HepG2 (cell line): Measurements from ENCODE around the gene TRMT112. TPM values are rescaled to one million over a fixed set of nuclear protein-coding genes. Genes with fewer than 3 reads are reported as not detected.

Experiments used
- AGO1 ChIP-seq: fragments of 200-400 bp; formaldehyde crosslinking; IDR thresholded peaks from 2 replicates; pipeline ENCODE4 v1.6.1; 2017; ENCODE audit warnings: mild to moderate bottlenecking, low read depth, low read length, moderate library complexity; ENCODE audit not compliant: poor library complexity, severe bottlenecking
- BCL6 ChIP-seq: IDR thresholded peaks from 2 replicates; pipeline ENCODE4 v1.6.1; 2016; ENCODE audit warnings: missing genetic modification reagents, missing compliant biosample characterization
- BRF2 ChIP-seq: sonication (generic); formaldehyde crosslinking; IDR thresholded peaks from 2 replicates; pipeline ENCODE4 v1.8.1; 2022; ENCODE audit warnings: mild to moderate bottlenecking, missing genetic modification reagents
- DDIT3 ChIP-seq: sonication (generic); formaldehyde crosslinking; IDR thresholded peaks from 2 replicates; pipeline ENCODE4 v1.4.0; 2020; ENCODE audit warnings: mild to moderate bottlenecking, missing genetic modification reagents
- FOXK1 ChIP-seq: sonication (generic); formaldehyde crosslinking; IDR thresholded peaks from 2 replicates; pipeline ENCODE4 v1.4.0; 2020; ENCODE audit warnings: low read depth, missing genetic modification reagents, borderline replicate concordance
- HNRNPL ChIP-seq: fragments of 200-400 bp; formaldehyde crosslinking; IDR thresholded peaks from 2 replicates; pipeline ENCODE4 v1.6.1; 2017; ENCODE audit warnings: mild to moderate bottlenecking, low read depth, low read length
- HOMEZ ChIP-seq: IDR thresholded peaks from 2 replicates; pipeline ENCODE4 v1.6.1; 2016; ENCODE audit warnings: low read depth
- MEIS1 ChIP-seq: sonication (generic); formaldehyde crosslinking; IDR thresholded peaks from 2 replicates; pipeline ENCODE4 v1.9.0; 2021; ENCODE audit warnings: mild to moderate bottlenecking, missing genetic modification reagents, moderate library complexity, borderline replicate concordance
- NR2F1 ChIP-seq, 2 experiments: fragments of 450-650 bp in 1 of 2; formaldehyde crosslinking in 1 of 2; IDR thresholded peaks; 2 replicates each; pipeline versions ENCODE4 v1.5.0 to v1.6.1; 2016 to 2020; ENCODE audit warnings: mild to moderate bottlenecking in 1 of 2, missing compliant biosample characterization in 1 of 2, missing genetic modification reagents in 1 of 2, moderate library complexity in 1 of 2
- POGZ ChIP-seq: sonication (generic); formaldehyde crosslinking; IDR thresholded peaks from 2 replicates; pipeline ENCODE4 v1.4.0; 2020; ENCODE audit warnings: mild to moderate bottlenecking, missing genetic modification reagents
- PRDM4 ChIP-seq: sonication (generic); formaldehyde crosslinking; IDR thresholded peaks from 2 replicates; pipeline ENCODE4 v1.9.0; 2021; ENCODE audit warnings: missing genetic modification reagents, borderline replicate concordance
- SALL2 ChIP-seq: sonication (generic); formaldehyde crosslinking; IDR thresholded peaks from 2 replicates; pipeline ENCODE4 v1.8.1; 2023; ENCODE audit warnings: mild to moderate bottlenecking, missing genetic modification reagents, inconsistent platforms
- TERF1 ChIP-seq: sonication (generic); formaldehyde crosslinking; IDR thresholded peaks from 2 replicates; pipeline ENCODE4 v1.8.0; 2022; ENCODE audit warnings: mild to moderate bottlenecking, missing genetic modification reagents, moderate library complexity
- YEATS2 ChIP-seq: sonication (generic); formaldehyde crosslinking; IDR thresholded peaks from 2 replicates; pipeline ENCODE4 v1.4.0; 2020; ENCODE audit warnings: missing genetic modification reagents, borderline replicate concordance
- ZNF574 ChIP-seq: sonication (generic); formaldehyde crosslinking; IDR thresholded peaks from 2 replicates; pipeline ENCODE4 v1.4.0; 2020; ENCODE audit warnings: missing genetic modification reagents
- ZNF672 ChIP-seq: sonication (generic); formaldehyde crosslinking; IDR thresholded peaks from 2 replicates; pipeline ENCODE4 v1.8.1; 2022; ENCODE audit warnings: missing genetic modification reagents
- ZNF674 ChIP-seq: sonication (generic); formaldehyde crosslinking; IDR thresholded peaks from 2 replicates; pipeline ENCODE4 v1.5.0; 2020; ENCODE audit warnings: low read depth, mild to moderate bottlenecking, missing genetic modification reagents
- ZNF788 ChIP-seq: sonication (generic); formaldehyde crosslinking; IDR thresholded peaks from 2 replicates; pipeline ENCODE4 v1.5.0; 2020; ENCODE audit warnings: mild to moderate bottlenecking, missing genetic modification reagents, borderline replicate concordance
- polyA plus RNA-seq, 8 experiments: library from polyadenylated mRNA; depleted of rRNA in 3 of 8; stranded (reverse) in 7 of 8; unstranded in 1 of 8; fragments of >200 nt; fragmentation: Illumina TruSeq in 4 of 8; extraction: Trizol in 4 of 8; gene quantifications; 2 replicates each; pipeline versions ENCODE4 v1.2.1 to v1.2.3, GENCODE V29; 2011 to 2016; ENCODE audit warnings: low read depth in 4 of 8, missing spikeins in 1 of 8, mixed read lengths in 1 of 8; ENCODE audit not compliant: insufficient read depth in 1 of 8
- total RNA-seq, 5 experiments: library from RNA; depleted of rRNA; stranded (reverse); fragments of >200 nt; fragmentation: Illumina TruSeq; extraction: Trizol; gene quantifications; 2 replicates each; pipeline ENCODE4 v1.2.3, GENCODE V29; 2016; ENCODE audit warnings: low read depth in 1 of 5

TRMT112 gene
- total and polyA plus RNA-seq, 2 of the 13 experiments (the other 11 are each of a cell fraction or from before 2014, with no cell fraction given): 186 to 409 TPM

- TF ChIP-seq BRF2 (CRISPR knock-in tag): no peak
- no peak for TF ChIP-seq ZNF672
- no peak for TF ChIP-seq ZNF574 (CRISPR knock-in tag)
- no peak for TF ChIP-seq PRDM4
- TF ChIP-seq NR2F1 (CRISPR knock-in tag; IDR thresholded peaks at IDR 0.05): no peak
- no peak for TF ChIP-seq YEATS2 (CRISPR knock-in tag)
- TF ChIP-seq FOXK1: no peak
- no peak for TF ChIP-seq ZNF674 (CRISPR knock-in tag)
- TF ChIP-seq MEIS1: no peak
- 0 out of 2 replicates have a peak, but pooled peaks have one; percentile 10 for TF ChIP-seq ZNF788 (CRISPR knock-in tag)
- TF ChIP-seq POGZ (CRISPR knock-in tag): no peak
- no peak for TF ChIP-seq HOMEZ (CRISPR knock-in tag)
- 0 out of 2 replicates have a peak, but pooled peaks have one; percentile 42 for TF ChIP-seq HNRNPL
- 0 out of 2 replicates have a peak, but pooled peaks have one; percentile 17 for TF ChIP-seq BCL6
- no peak for TF ChIP-seq TERF1 (CRISPR knock-in tag)
- TF ChIP-seq SALL2 (CRISPR knock-in tag): no peak
- no peak for TF ChIP-seq DDIT3 (CRISPR knock-in tag)
- TF ChIP-seq AGO1: no peak
Observed at GRCh38 chr11:64298966-64299846, 18.2 kb downstream of the TRMT112 start (continued).
